ENCODE data around the gene HHEX. TPM values are rescaled to one million over a fixed set of nuclear protein-coding genes. Genes with fewer than 3 reads are reported as not detected.

HHEX gene
- total RNA-seq, 4 donors from 2014 or later, result 6.1 to 33.2 (median 12.4) TPM

- Histone ChIP-seq H3K4me1 (no peaks in the 10 kb centered on the region), H3K9me3 (no peaks in the 10 kb centered on the region), H3K4me3 (no peak overlapping the region), H3K27ac (no peak overlapping the region), H3K27me3 (no peaks in the 10 kb centered on the region), H3K36me3 (no peaks in the 10 kb centered on the region)
- no peak for DNase-seq
- no peak for TF ChIP-seq POLR2A (IDR thresholded peaks at IDR 0.05)
- TF ChIP-seq CTCF (IDR thresholded peaks at IDR 0.05), result no peak
- intact Hi-C loops (cut with DNase I; ENCODE audit: low total_unique reads), result no loop called here
Measured at GRCh38 chr10:92677708-92678107, 12.0 kb upstream of the HHEX start.

GRCh38 chr10:92678206-92678605, 11.5 kb upstream of the HHEX start:
- no peaks in the 10 kb centered on the region for H3K4me1 ChIP-seq
- TF ChIP-seq CTCF (IDR thresholded peaks at IDR 0.05) (no peak), POLR2A (IDR thresholded peaks at IDR 0.05) (no peak)
- H3K27me3 ChIP-seq, result no peaks in the 10 kb centered on the region
- no peak overlapping the region for H3K4me3 ChIP-seq
- intact Hi-C loops (cut with DNase I; ENCODE audit: low total_unique reads), result no loop called here
- H3K36me3 ChIP-seq, result no peaks in the 10 kb centered on the region
- no peak for DNase-seq
- H3K9me3 ChIP-seq, result no peaks in the 10 kb centered on the region
- no peak overlapping the region for H3K27ac ChIP-seq

DNA sequence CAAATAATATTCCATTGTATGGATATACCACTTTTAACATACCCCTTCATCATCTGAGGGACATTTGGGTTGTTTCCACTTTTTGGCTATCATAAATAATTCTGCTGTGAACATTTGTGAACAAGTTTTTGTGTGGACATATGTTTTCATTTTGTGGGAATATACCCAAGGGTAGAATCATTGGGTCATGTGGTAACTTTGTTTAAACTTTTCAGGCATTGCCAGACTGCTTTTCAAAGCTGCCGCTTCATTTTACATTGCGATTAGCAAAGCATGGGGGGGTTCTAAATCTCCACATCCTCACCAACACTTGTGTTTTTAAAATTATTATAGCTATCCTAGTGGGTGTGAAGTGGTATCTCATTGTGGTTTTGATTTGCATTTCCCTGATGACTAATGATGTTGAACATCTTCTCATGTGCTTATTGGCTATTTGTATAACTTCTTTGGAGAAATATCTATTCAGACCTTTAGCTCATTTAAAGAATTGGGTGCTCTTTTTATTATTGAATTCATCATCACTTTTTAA, 8.4 kb upstream of the HHEX start:
- no peaks in the 10 kb centered on the region for H3K4me1 ChIP-seq
- no peaks in the 10 kb centered on the region for H3K36me3 ChIP-seq
- TF ChIP-seq CTCF (IDR thresholded peaks at IDR 0.05) (no peak), POLR2A (IDR thresholded peaks at IDR 0.05) (no peak)
- H3K9me3 ChIP-seq, result no peaks in the 10 kb centered on the region
- H3K4me3 ChIP-seq, result no peak overlapping the region
- DNase-seq, result no peak
- intact Hi-C loops (cut with DNase I; ENCODE audit: low total_unique reads), result no loop called here
- H3K27me3 ChIP-seq, result no peaks in the 10 kb centered on the region
- H3K27ac ChIP-seq, result no peak overlapping the region

- peak overlapping the region in 1 of 2 donors; percentile 34 for H3K4me3 ChIP-seq
- intact Hi-C loops (cut with DNase I; ENCODE audit: low total_unique reads), result no loop called here
- peaks cover 0 to 16% of the 10 kb centered on the region in 2 donors for H3K27me3 ChIP-seq
- H3K36me3 ChIP-seq, result no peaks in the 10 kb centered on the region
- no peaks in the 10 kb centered on the region for H3K9me3 ChIP-seq
- DNase-seq, result no peak
- TF ChIP-seq CTCF (IDR thresholded peaks at IDR 0.05) (no peak), POLR2A (IDR thresholded peaks at IDR 0.05) (no peak)
- no peak overlapping the region for H3K27ac ChIP-seq
- H3K4me1 ChIP-seq, result peaks cover 0 to 5% of the 10 kb centered on the region in 2 donors
Measured at GRCh38 chr10:92688573-92688926, 1.2 kb upstream of the HHEX start.

DNA sequence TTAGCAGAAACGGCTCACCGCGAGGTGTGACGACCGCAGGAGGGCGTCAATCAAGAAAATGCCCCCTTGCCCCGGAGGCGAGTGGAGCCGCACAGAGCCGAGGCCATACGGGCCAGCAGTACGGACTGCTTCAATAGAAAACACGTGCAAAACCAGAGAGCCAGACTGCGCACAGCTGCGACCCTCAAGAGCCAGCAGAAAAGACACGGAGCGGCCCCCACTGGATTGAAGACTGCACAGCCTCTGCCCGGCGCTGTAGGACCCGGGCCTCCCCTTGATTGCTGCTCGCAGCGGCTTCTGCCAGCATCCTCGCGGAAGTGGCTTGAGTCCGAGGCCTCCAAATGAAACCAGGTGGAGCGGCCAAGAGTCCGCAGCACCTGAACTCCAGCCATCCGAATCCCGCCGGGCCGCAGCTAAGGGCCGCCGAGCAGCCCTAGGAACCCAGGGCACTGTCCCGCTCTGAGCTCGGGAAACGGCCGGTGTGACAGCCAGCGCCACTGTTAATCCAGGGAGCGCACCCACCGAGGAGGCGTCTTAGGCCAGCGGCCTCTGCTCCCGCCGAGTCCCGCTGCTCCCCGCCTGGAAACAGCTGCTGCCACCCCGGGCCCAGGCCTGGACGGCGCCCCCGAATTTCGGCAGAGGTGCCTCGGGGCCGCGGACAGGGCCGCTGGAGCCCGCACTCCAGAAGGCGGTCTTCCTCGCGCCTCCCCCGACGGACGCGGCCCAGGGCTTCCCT, 660 bp upstream of the HHEX start:
- Histone ChIP-seq H3K27ac (peak overlapping the region; percentile 44 to 46), H3K4me3 (peak overlapping the region; percentile 34 to 44), H3K27me3 (peaks cover 0 to 21% of the 10 kb centered on the region in 2 donors), H3K4me1 (peaks cover 0 to 5% of the 10 kb centered on the region in 2 donors), H3K9me3 (no peaks in the 10 kb centered on the region), H3K36me3 (no peaks in the 10 kb centered on the region)
- no peak for TF ChIP-seq CTCF (IDR thresholded peaks at IDR 0.05)
- TF ChIP-seq POLR2A (IDR thresholded peaks at IDR 0.05), result no peak
- intact Hi-C loops (cut with DNase I; ENCODE audit: low total_unique reads), result no loop called here
- DNase-seq, result peak in 1 of 2 donors; percentile 19
